MCF 10A (cell line): ENCODE data around the gene DPM3. TPM values are rescaled to one million over a fixed set of nuclear protein-coding genes. Genes with fewer than 3 reads are reported as not detected.
"Not testable (repeated sequence)": the region's sequence is repeated elsewhere in the genome, so short reads cannot be mapped to it uniquely, and the experiment has no call there.

Experiments
- BruUV-seq: library from RNA; stranded (reverse); fragments of 400-500 nt; replicated peaks from 2 replicates; lab custom pipeline; 2021; lab: Mats Ljungman, UMichigan
- CTCF ChIA-PET: fragments of 300-600 bp; sonication (Branson Sonifier 250); formaldehyde crosslinking; extraction: SDS; loops from one replicate; lab custom pipeline; 2021; ENCODE audit warnings: antibody characterized with exemption, inconsistent platforms; lab: Yijun Ruan, JAX
- POLR2A ChIA-PET: fragments of 300-600, 350-650 bp; sonication (Branson Sonifier 250); formaldehyde crosslinking; extraction: SDS; loops from one replicate; lab custom pipeline; 2020; ENCODE audit warnings: antibody characterized with exemption, inconsistent platforms; lab: Yijun Ruan, JAX
- DNase-seq: peaks from one replicate; pipeline ENCODE4 v3.0.0-alpha.2; 2018; ENCODE audit not compliant: unreplicated experiment
- H3K27ac Mint-ChIP-seq: one replicate; pipeline ENCODE4 v1.8.0; 2022; ENCODE audit warnings: mild to moderate bottlenecking, low read depth, mixed read lengths; ENCODE audit not compliant: unreplicated experiment
- H3K27me3 Mint-ChIP-seq: one replicate; pipeline ENCODE4 v1.8.0; 2022; ENCODE audit warnings: mixed read lengths; ENCODE audit not compliant: insufficient read depth, unreplicated experiment
- H3K36me3 Mint-ChIP-seq: one replicate; pipeline ENCODE4 v1.8.0; 2022; ENCODE audit warnings: mild to moderate bottlenecking, moderate library complexity, mixed read lengths; ENCODE audit not compliant: insufficient read depth, unreplicated experiment
- H3K4me1 Mint-ChIP-seq: one replicate; pipeline ENCODE4 v1.8.0; 2022; ENCODE audit warnings: mixed read lengths; ENCODE audit not compliant: insufficient read depth, unreplicated experiment
- H3K4me3 Mint-ChIP-seq: one replicate; pipeline ENCODE4 v1.8.0; 2022; ENCODE audit warnings: mild to moderate bottlenecking, moderate library complexity, mixed read lengths; ENCODE audit not compliant: unreplicated experiment
- H3K9me3 Mint-ChIP-seq: one replicate; pipeline ENCODE4 v1.8.0; 2022; ENCODE audit warnings: mixed read lengths; ENCODE audit not compliant: unreplicated experiment
- CTCF ChIP-seq: fragments of 200-600 bp; IDR thresholded peaks from one replicate; pipeline ENCODE4 v1.8.0; 2022; ENCODE audit warnings: antibody characterized with exemption, mild to moderate bottlenecking; ENCODE audit not compliant: unreplicated experiment
- intact Hi-C: fragments of 100-400 bp; cut with micrococcal nuclease; formaldehyde crosslinking; loops from 2 replicates; pipeline ENCODE4 v1.14.1; 2022
- total RNA-seq: library from RNA; stranded (reverse); gene quantifications from 2 replicates; pipeline ENCODE4 v1.2.3, GENCODE V29; 2022

DPM3 gene
- total RNA-seq, 1 experiment from 2014 or later = 86.4 TPM

GRCh38 chr1:155160128-155160527 lies 19.8 kb upstream of the DPM3 start:
- no peak overlapping the region for H3K4me3 Mint-ChIP-seq
- no peak for TF ChIP-seq CTCF
- intact Hi-C loops = no loop called here
- H3K27me3 Mint-ChIP-seq = peaks cover 10% of the 10 kb centered on the region
- H3K27ac Mint-ChIP-seq = no peak overlapping the region
- no peaks in the 10 kb centered on the region for H3K9me3 Mint-ChIP-seq
- no peaks in the 10 kb centered on the region for H3K36me3 Mint-ChIP-seq
- DNase-seq = no peak
- no TSS peak for BruUV-seq
- no peaks in the 10 kb centered on the region for H3K4me1 Mint-ChIP-seq
- CTCF ChIA-PET = interaction anchor here (1.4 to 1.5 kb wide), 2 partner anchors 68 to 75 kb away, joined by 4 to 7 read pairs; no protein-coding TSS in a partner anchor
- POLR2A ChIA-PET = no interaction called here

- CTCF ChIA-PET = interaction anchor here (0.6 to 1.3 kb wide), 4 partner anchors 14 to 735 kb away, joined by 3 to 11 read pairs (median 4); partner anchors contain the start of gene KRTCAP2
- Mint-ChIP-seq H3K4me3 (no peak overlapping the region), H3K36me3 (no peaks in the 10 kb centered on the region), H3K27ac (no peak overlapping the region), H3K4me1 (no peaks in the 10 kb centered on the region), H3K9me3 (no peaks in the 10 kb centered on the region), H3K27me3 (peaks cover 15% of the 10 kb centered on the region)
- intact Hi-C loops = no loop called here
- TF ChIP-seq CTCF = no peak
- POLR2A ChIA-PET = interaction anchor here (0.6 kb wide), 1 partner anchor 10 kb away, joined by 4 read pairs; no protein-coding TSS in a partner anchor
- no TSS peak for BruUV-seq
- DNase-seq = no peak
These were observed 18.7 kb upstream of the DPM3 start for GRCh38 chr1:155158991-155159390.

GRCh38 chr1:155155996-155156643 lies 15.8 kb upstream of the DPM3 start:
- intact Hi-C loops, H3K4me1 Mint-ChIP-seq, H3K36me3 Mint-ChIP-seq, H3K27ac Mint-ChIP-seq, H3K4me3 Mint-ChIP-seq, BruUV-seq, DNase-seq, H3K9me3 Mint-ChIP-seq: not testable (repeated sequence)
- ChIA-PET POLR2A (interaction anchor here (1.9 kb wide), 1 partner anchor 17 kb away, joined by 8 read pairs; the partner anchor contains the start of gene KRTCAP2), CTCF (interaction anchor here (0.5 to 3.8 kb wide), 7 partner anchors 10 to 71 kb away, joined by 3 to 21 read pairs (median 4); partner anchors contain the start of genes KRTCAP2 and TRIM46)
- peaks cover 19% of the 10 kb centered on the region for H3K27me3 Mint-ChIP-seq

GRCh38 chr1:155145491-155145890 lies 5.2 kb upstream of the DPM3 start:
- no TSS peak for BruUV-seq
- intact Hi-C loops = no loop called here
- Mint-ChIP-seq H3K27ac (no peak overlapping the region), H3K4me3 (no peak overlapping the region), H3K4me1 (no peaks in the 10 kb centered on the region), H3K9me3 (no peaks in the 10 kb centered on the region), H3K27me3 (peaks cover 8% of the 10 kb centered on the region), H3K36me3 (peaks cover 2% of the 10 kb centered on the region)
- peak; percentile 12 for TF ChIP-seq CTCF
- ChIA-PET POLR2A (interaction anchor here (0.8 to 1.4 kb wide), 2 partner anchors 10 to 27 kb away, joined by 3 to 4 read pairs; partner anchors contain the start of gene SLC50A1), CTCF (interaction anchor here (1.1 to 5.5 kb wide), 7 partner anchors 10 to 60 kb away, joined by 3 to 40 read pairs (median 10); partner anchors contain the start of genes KRTCAP2 and SLC50A1)
- DNase-seq = no peak
